ENCODE data around the gene AMN1. TPM values are rescaled to one million over a fixed set of nuclear protein-coding genes. Genes with fewer than 3 reads are reported as not detected.

Gene AMN1
- total and polyA plus RNA-seq, 2 of the 4 experiments (the other 2 are of a cell fraction) = 3.4 to 5.2 TPM

DNA sequence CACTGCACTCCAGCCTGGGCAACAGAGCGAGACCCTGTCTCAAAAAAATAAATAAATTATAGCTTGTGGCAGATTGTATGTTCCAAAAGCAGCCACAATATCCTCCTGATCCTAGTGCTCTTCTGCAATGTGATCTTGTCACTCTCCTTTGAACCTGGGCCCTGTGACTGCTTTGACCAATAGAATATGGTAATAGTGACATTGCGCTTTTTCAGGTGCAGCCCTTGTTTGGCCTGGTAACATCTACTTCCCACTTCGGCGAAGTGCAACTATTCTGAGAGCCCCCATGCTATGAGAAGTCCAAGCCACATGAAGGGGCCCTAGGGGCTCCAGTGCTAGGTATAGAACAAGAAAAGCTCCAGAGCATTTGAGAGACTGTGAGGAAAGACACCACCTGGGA lies 106.8 kb downstream of the AMN1 start:
- Histone ChIP-seq H3K9ac (ENCODE audit: low read depth, low read length) (no peak overlapping the region), H2BK5ac (ENCODE audit: low read depth, low read length, poor library complexity, severe bottlenecking) (no peak overlapping the region), H2BK15ac (ENCODE audit: low read depth, low read length) (no peak overlapping the region), H2AK9ac (replicated peaks; ENCODE audit: low read depth, low read length, poor library complexity) (no peak overlapping the region), H4K5ac (ENCODE audit: low read depth, low read length) (no peak overlapping the region), H3K27ac (ENCODE audit: insufficient read depth, low read length) (no peak overlapping the region), H3K23ac (ENCODE audit: low read depth, low read length) (no peak overlapping the region), H3K4me2 (ENCODE audit: low read depth, low read length) (no peak overlapping the region), H3K4me1 (ENCODE audit: control insufficient read depth, insufficient read depth, low read length) (no peaks in the 10 kb centered on the region), H3K36me3 (ENCODE audit: control insufficient read depth, insufficient read depth, low read length) (no peaks in the 10 kb centered on the region), H2AFZ (replicated peaks; ENCODE audit: low read length, poor library complexity) (no peak overlapping the region), H3K4ac (ENCODE audit: low read depth, low read length) (no peak overlapping the region), H3K9me3 (ENCODE audit: control insufficient read depth, insufficient read depth, low read length) (no peaks in the 10 kb centered on the region), H3K27me3 (ENCODE audit: control insufficient read depth, insufficient read depth, low read length) (no peaks in the 10 kb centered on the region), H3K18ac (ENCODE audit: low read depth, low read length) (no peak overlapping the region), H3K9me1 (ENCODE audit: insufficient read depth, low read length) (no peaks in the 10 kb centered on the region), H3K4me3 (ENCODE audit: insufficient read depth, low read depth, low read length) (no peak overlapping the region), H3K56ac (ENCODE audit: extremely low read depth, insufficient read depth, low read length) (no peak overlapping the region), H4K20me1 (ENCODE audit: insufficient read depth, low read length) (no peaks in the 10 kb centered on the region), H2BK20ac (ENCODE audit: low read depth, low read length) (no peak overlapping the region), H2BK120ac (ENCODE audit: low read depth, low read length) (no peak overlapping the region), H4K8ac (ENCODE audit: low read depth in 2 of 2, low read length in 2 of 2) (no peak overlapping the region), H3K14ac (replicated peaks; ENCODE audit: low read depth, low read length) (no peak overlapping the region), H4K91ac (ENCODE audit: insufficient read depth, low read depth, low read length) (no peak overlapping the region), H2AK5ac (ENCODE audit: low read depth, low read length) (no peak overlapping the region), H3K79me1 (ENCODE audit: low read depth in 1 of 2, low read length in 2 of 2) (no peaks in the 10 kb centered on the region)
- TF ChIP-seq CHD1 (IDR thresholded peaks at IDR 0.05; ENCODE audit: low read depth, low read length) (no peak), FOS (IDR thresholded peaks at IDR 0.05; ENCODE audit: low read depth, low read length) (no peak), MXI1 (IDR thresholded peaks at IDR 0.05; ENCODE audit: borderline replicate concordance, low read depth, low read length) (no peak), NFE2L2 (IDR thresholded peaks at IDR 0.05; ENCODE audit: low read depth, low read length) (no peak), CEBPB (IDR thresholded peaks at IDR 0.05; ENCODE audit: low read depth, low read length) (no peak), MAFK (IDR thresholded peaks at IDR 0.05; ENCODE audit: low read depth, low read length) (no peak), RFX5 (IDR thresholded peaks at IDR 0.05; ENCODE audit: low read depth, low read length) (no peak)
- TF ChIP-seq, protein P1, sequence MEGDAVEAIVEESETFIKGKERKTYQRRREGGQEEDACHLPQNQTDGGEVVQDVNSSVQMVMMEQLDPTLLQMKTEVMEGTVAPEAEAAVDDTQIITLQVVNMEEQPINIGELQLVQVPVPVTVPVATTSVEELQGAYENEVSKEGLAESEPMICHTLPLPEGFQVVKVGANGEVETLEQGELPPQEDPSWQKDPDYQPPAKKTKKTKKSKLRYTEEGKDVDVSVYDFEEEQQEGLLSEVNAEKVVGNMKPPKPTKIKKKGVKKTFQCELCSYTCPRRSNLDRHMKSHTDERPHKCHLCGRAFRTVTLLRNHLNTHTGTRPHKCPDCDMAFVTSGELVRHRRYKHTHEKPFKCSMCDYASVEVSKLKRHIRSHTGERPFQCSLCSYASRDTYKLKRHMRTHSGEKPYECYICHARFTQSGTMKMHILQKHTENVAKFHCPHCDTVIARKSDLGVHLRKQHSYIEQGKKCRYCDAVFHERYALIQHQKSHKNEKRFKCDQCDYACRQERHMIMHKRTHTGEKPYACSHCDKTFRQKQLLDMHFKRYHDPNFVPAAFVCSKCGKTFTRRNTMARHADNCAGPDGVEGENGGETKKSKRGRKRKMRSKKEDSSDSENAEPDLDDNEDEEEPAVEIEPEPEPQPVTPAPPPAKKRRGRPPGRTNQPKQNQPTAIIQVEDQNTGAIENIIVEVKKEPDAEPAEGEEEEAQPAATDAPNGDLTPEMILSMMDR (conservative IDR thresholded peaks at IDR 0.05; ENCODE audit: low read depth, low read length) = no peak
- TF ChIP-seq, protein P2, sequence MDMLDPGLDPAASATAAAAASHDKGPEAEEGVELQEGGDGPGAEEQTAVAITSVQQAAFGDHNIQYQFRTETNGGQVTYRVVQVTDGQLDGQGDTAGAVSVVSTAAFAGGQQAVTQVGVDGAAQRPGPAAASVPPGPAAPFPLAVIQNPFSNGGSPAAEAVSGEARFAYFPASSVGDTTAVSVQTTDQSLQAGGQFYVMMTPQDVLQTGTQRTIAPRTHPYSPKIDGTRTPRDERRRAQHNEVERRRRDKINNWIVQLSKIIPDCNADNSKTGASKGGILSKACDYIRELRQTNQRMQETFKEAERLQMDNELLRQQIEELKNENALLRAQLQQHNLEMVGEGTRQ (IDR thresholded peaks at IDR 0.05; ENCODE audit: low read depth, low read length) = no peak
- no TSS peak for BruUV-seq (replicated peaks)
- ChIA-PET CTCF (interaction anchor here (0.6 to 1.3 kb wide), 2 partner anchors 199 to 219 kb away, joined by 3 to 5 read pairs; no protein-coding TSS in a partner anchor), POLR2A (ENCODE audit: unreplicated experiment) (no interaction called here)
- ATAC-seq (ENCODE audit: low read depth) (no peak), DNase-seq (no peak)
- in situ Hi-C loops (cut with MboI; ENCODE audit: low sequenced_read_pairs) (no loop called here), dilution Hi-C loops (cut with HindIII; ENCODE audit: low sequenced_read_pairs, unreplicated experiment) (no loop called here), intact Hi-C loops (cut with micrococcal nuclease) (no loop called here)
- WGBS, 2 experiments (ENCODE audit: extremely low coverage in 2 of 2, insufficient read length in 1 of 2) = 100% methylated on average over 2 of the region's 4 CpGs; no CpG with 5 or more reads in 1 of the 2 experiments
